H1 (cell line): ENCODE measurements around the gene COL8A2. TPM values are rescaled to one million over a fixed set of nuclear protein-coding genes. Genes with fewer than 3 reads are reported as not detected.

ENCODE experiments used
- CTCF ChIA-PET: fragments of 300-600 bp; sonication (Branson Sonifier 250); formaldehyde crosslinking; loops from one replicate; lab custom pipeline; 2021; ENCODE audit not compliant: partially characterized antibody; lab: Charles Lee
- POLR2A ChIA-PET: fragments of 300-600 bp; sonication (Branson Sonifier 250); formaldehyde crosslinking; loops from one replicate; lab custom pipeline; 2021; ENCODE audit warnings: inconsistent platforms; ENCODE audit not compliant: partially characterized antibody; lab: Charles Lee
- DNase-seq, 2 experiments: peaks; one replicate each; pipeline versions ENCODE4 v3.0.0 to v3.0.0-alpha.2; 2010 to 2022; ENCODE audit warnings: low spot score in 2 of 2, low read depth in 1 of 2, mixed read lengths in 1 of 2
- FAIRE-seq: peaks from 2 replicates; lab custom pipeline; 2011; peaks lifted over from hg19 to GRCh38; lab: Jason Lieb, UNC
- H2AFZ ChIP-seq: 2 replicates; pipeline ENCODE4 v1.8.1; 2012; ENCODE audit warnings: low read length, inconsistent platforms
- H2AK5ac ChIP-seq: 2 replicates; pipeline ENCODE4 v1.6.1; 2013; ENCODE audit warnings: low read depth, low read length
- H2BK120ac ChIP-seq: replicated peaks from 2 replicates; pipeline ENCODE3; 2013; ENCODE audit warnings: low read depth, low read length, inconsistent platforms
- H2BK12ac ChIP-seq: 2 replicates; pipeline ENCODE4 v1.6.1; 2013; ENCODE audit warnings: low read depth, low read length
- H2BK15ac ChIP-seq: 2 replicates; pipeline ENCODE4 v1.6.1; 2013; ENCODE audit warnings: low read length
- H2BK20ac ChIP-seq: 2 replicates; pipeline ENCODE4 v1.6.1; 2013; ENCODE audit warnings: low read length
- H2BK5ac ChIP-seq: 2 replicates; pipeline ENCODE4 v1.6.1; 2013; ENCODE audit warnings: low read depth, low read length
- H3K14ac ChIP-seq: 2 replicates; pipeline ENCODE4 v1.6.1; 2013; ENCODE audit warnings: inconsistent platforms; ENCODE audit not compliant: insufficient read length
- H3K18ac ChIP-seq: 2 replicates; pipeline ENCODE4 v1.6.1; 2013; ENCODE audit warnings: low read length; ENCODE audit errors: extremely low read depth
- H3K23ac ChIP-seq: 2 replicates; pipeline ENCODE4 v1.6.1; 2013; ENCODE audit warnings: inconsistent platforms; ENCODE audit not compliant: insufficient read length
- H3K23me2 ChIP-seq: 2 replicates; pipeline ENCODE4 v1.6.1; 2013; ENCODE audit warnings: low read depth, low read length
- H3K27ac ChIP-seq: 2 replicates; pipeline ENCODE4 v1.6.1; 2011; ENCODE audit warnings: low read depth, low read length, inconsistent platforms
- H3K27me3 ChIP-seq, 4 experiments: replicated peaks in 1 of 4; 1 replicate in 1 of 4; 2 replicates in 3 of 4; pipeline versions ENCODE4 v1.6.1 to v1.8.1; 2011 to 2013; ENCODE audit warnings: low read length in 3 of 4, mild to moderate bottlenecking in 3 of 4, inconsistent platforms in 2 of 4, mixed read lengths in 2 of 4, moderate library complexity in 1 of 4; ENCODE audit not compliant: control insufficient read depth in 3 of 4, insufficient read depth in 3 of 4; ENCODE audit errors: extremely low read depth in 1 of 4
- H3K36me3 ChIP-seq, 4 experiments: 2 replicates each; pipeline versions ENCODE4 v1.6.1 to v1.8.1; 2011 to 2013; ENCODE audit warnings: mild to moderate bottlenecking in 4 of 4, low read length in 3 of 4, moderate library complexity in 2 of 4, control low read depth in 1 of 4, inconsistent platforms in 1 of 4; ENCODE audit not compliant: insufficient read depth in 4 of 4, control insufficient read depth in 2 of 4
- H3K4ac ChIP-seq: replicated peaks from 2 replicates; pipeline ENCODE3; 2013; ENCODE audit warnings: low read length, low read depth, mixed read lengths, inconsistent platforms; ENCODE audit not compliant: insufficient read length
- H3K4me1 ChIP-seq, 4 experiments: replicated peaks in 1 of 4; 1 replicate in 1 of 4; 2 replicates in 3 of 4; pipeline versions ENCODE4 v1.6.1 to v1.8.1; 2011 to 2013; ENCODE audit warnings: low read length in 3 of 4, inconsistent platforms in 2 of 4, mixed read lengths in 1 of 4; ENCODE audit not compliant: insufficient read depth in 4 of 4, control insufficient read depth in 3 of 4
- H3K4me2 ChIP-seq, 2 experiments: 2 replicates each; pipeline versions ENCODE4 v1.6.1 to v1.8.1; 2011 to 2013; ENCODE audit warnings: low read depth in 2 of 2, low read length in 2 of 2, control low read depth in 1 of 2, inconsistent platforms in 1 of 2, mild to moderate bottlenecking in 1 of 2; ENCODE audit not compliant: insufficient read depth in 1 of 2
- H3K4me3 ChIP-seq, 4 experiments: fragments of 200-600, 300-600 bp in 1 of 4; sonication (generic), shearing (Covaris generic), sonication (Bioruptor Twin) in 1 of 4; 2 replicates each; pipeline versions ENCODE4 v1.5.1 to v1.8.1; 2011 to 2016; ENCODE audit warnings: low read length in 4 of 4, low read depth in 3 of 4, control low read depth in 2 of 4, inconsistent platforms in 2 of 4, mild to moderate bottlenecking in 2 of 4, mixed read lengths in 1 of 4, moderate library complexity in 1 of 4; ENCODE audit not compliant: insufficient read depth in 2 of 4; ENCODE audit errors: extremely low read depth in 1 of 4
- H3K56ac ChIP-seq: replicated peaks from 2 replicates; pipeline ENCODE3; 2013; ENCODE audit warnings: low read depth, mild to moderate bottlenecking, mixed read lengths, low read length, inconsistent platforms; ENCODE audit not compliant: insufficient read length
- H3K79me1 ChIP-seq: 2 replicates; pipeline ENCODE4 v1.6.1; 2013; ENCODE audit warnings: low read depth, low read length, control low read depth
- H3K79me2 ChIP-seq, 2 experiments: 2 replicates each; pipeline versions ENCODE4 v1.6.1 to v1.8.1; 2012 to 2013; ENCODE audit warnings: low read length in 2 of 2, mild to moderate bottlenecking in 2 of 2, inconsistent platforms in 1 of 2; ENCODE audit not compliant: insufficient read depth in 2 of 2, control insufficient read depth in 1 of 2
- H3K9ac ChIP-seq, 4 experiments: replicated peaks in 1 of 4; 1 replicate in 1 of 4; 2 replicates in 3 of 4; pipeline versions ENCODE4 v1.6.1 to v1.8.1; 2011 to 2013; ENCODE audit warnings: low read depth in 3 of 4, low read length in 3 of 4, control low read depth in 2 of 4, mild to moderate bottlenecking in 2 of 4, moderate library complexity in 2 of 4, inconsistent platforms in 1 of 4; ENCODE audit errors: extremely low read depth in 1 of 4
- H3K9me3 ChIP-seq, 2 experiments: 2 replicates each; pipeline versions ENCODE4 v1.6.1 to v1.8.1; 2012 to 2013; ENCODE audit warnings: mild to moderate bottlenecking in 2 of 2, moderate library complexity in 2 of 2, control low read depth in 1 of 2, inconsistent platforms in 1 of 2, low read depth in 1 of 2, low read length in 1 of 2, mixed read lengths in 1 of 2; ENCODE audit not compliant: insufficient read depth in 2 of 2
- H4K20me1 ChIP-seq, 2 experiments: replicated peaks in 1 of 2; 2 replicates each; pipeline versions ENCODE3 to v1.8.1; 2011 to 2013; ENCODE audit warnings: inconsistent platforms in 2 of 2, low read length in 2 of 2, mild to moderate bottlenecking in 1 of 2; ENCODE audit not compliant: insufficient read depth in 2 of 2, control insufficient read depth in 1 of 2
- H4K5ac ChIP-seq: 2 replicates; pipeline ENCODE4 v1.6.1; 2013; ENCODE audit warnings: low read length, low read depth, mixed read lengths, inconsistent platforms; ENCODE audit not compliant: insufficient read length
- H4K8ac ChIP-seq: 2 replicates; pipeline ENCODE4 v1.8.0; 2013; ENCODE audit warnings: mild to moderate bottlenecking, moderate library complexity, low read length, inconsistent platforms; ENCODE audit not compliant: insufficient read depth; ENCODE audit errors: extremely low read depth
- H4K91ac ChIP-seq: replicated peaks from 2 replicates; pipeline ENCODE3; 2013; ENCODE audit warnings: low read length, mixed read lengths, inconsistent platforms; ENCODE audit not compliant: insufficient read length
- ASH2L ChIP-seq: fragments of 200-600, 300-600 bp; sonication (generic); IDR thresholded peaks from one replicate; pipeline ENCODE4 v1.7.1; 2017; ENCODE audit warnings: low read length
- BCL11A ChIP-seq, 2 experiments: IDR thresholded peaks; one replicate each; pipeline ENCODE4 v1.6.1; 2011; ENCODE audit warnings: low read depth in 2 of 2, low read length in 2 of 2, mild to moderate bottlenecking in 2 of 2
- BRCA1 ChIP-seq: IDR thresholded peaks from 2 replicates; pipeline ENCODE4 v1.6.1; 2012; ENCODE audit warnings: low read depth, low read length, improper control_type of control experiment
- KDM5A ChIP-seq: fragments of 200-600 bp; IDR thresholded peaks from 2 replicates; pipeline ENCODE4 v1.7.1; 2012; ENCODE audit warnings: mild to moderate bottlenecking, low read length, inconsistent platforms, mixed read lengths
- MAX ChIP-seq: IDR thresholded peaks from 2 replicates; pipeline ENCODE4 v1.6.1; 2012; ENCODE audit warnings: inconsistent platforms
- RNF2 ChIP-seq: fragments of 200-900, 300-1000 bp; sonication (generic); IDR thresholded peaks from 2 replicates; pipeline ENCODE4 v1.7.1; 2016; ENCODE audit warnings: borderline replicate concordance, low read depth, mild to moderate bottlenecking, antibody characterized with exemption, low read length; ENCODE audit not compliant: poor library complexity, severe bottlenecking; ENCODE audit errors: missing control alignments
- SP1 ChIP-seq: IDR thresholded peaks from 2 replicates; pipeline ENCODE4 v1.6.1; 2011; ENCODE audit warnings: low read depth, low read length
- SP4 ChIP-seq: IDR thresholded peaks from 2 replicates; pipeline ENCODE4 v1.6.1; 2012; ENCODE audit warnings: low read length, inconsistent platforms
- TAF1 ChIP-seq: IDR thresholded peaks from 2 replicates; pipeline ENCODE4 v1.6.1; 2011; ENCODE audit warnings: mild to moderate bottlenecking, low read depth, low read length
- TAF7 ChIP-seq: optimal IDR thresholded peaks from 2 replicates; pipeline ENCODE3; 2011; ENCODE audit warnings: low read depth, mild to moderate bottlenecking, inconsistent platforms, low read length, moderate library complexity, borderline replicate concordance
- TCF12 ChIP-seq: IDR thresholded peaks from 2 replicates; pipeline ENCODE4 v1.6.1; 2011; ENCODE audit warnings: low read depth, mild to moderate bottlenecking, low read length
- YY1 ChIP-seq: IDR thresholded peaks from 2 replicates; pipeline ENCODE4 v1.6.1; 2011; ENCODE audit warnings: low read depth, mild to moderate bottlenecking, low read length
- WGBS, 2 experiments: shearing (Covaris generic) in 1 of 2; methylation state at CpG; one replicate each; pipeline versions ENCODE4 v1.1.6 to v1.1.7; 2013 to 2015; ENCODE audit warnings: low lambda C conversion rate in 2 of 2, mixed read lengths in 2 of 2, inconsistent platforms in 1 of 2, low coverage in 1 of 2, missing lambda C conversion rate in 1 of 2; ENCODE audit not compliant: insufficient replicate concordance in 2 of 2, insufficient coverage in 1 of 2, insufficient read length in 1 of 2; ENCODE audit errors: extremely low coverage in 1 of 2, missing lambda C conversion rate in 1 of 2; 5-methylcytosine and 5-hydroxymethylcytosine counted together
- polyA plus RNA-seq, 7 experiments: library from polyadenylated mRNA; depleted of rRNA in 3 of 7; stranded (reverse) in 5 of 7; unstranded in 2 of 7; fragments of >200 nt in 5 of 7; fragments of 200-250 nt in 2 of 7; gene quantifications; 1 replicate in 5 of 7; 2 replicates in 1 of 7; 4 replicates in 1 of 7; pipeline versions ENCODE4 v1.2.1 to v1.2.3, GENCODE V29; 2011 to 2013; ENCODE audit warnings: missing spikeins in 2 of 7, mixed read lengths in 2 of 7
- total RNA-seq: library from RNA; stranded (reverse); fragmentation: NEBNext Ultra II Directional; extraction: Animal tissue kit (Norgen Biotek cat#: 25700); gene quantifications from 2 replicates; pipeline ENCODE4 v1.2.1, GENCODE V29; 2021

COL8A2 gene
- total and polyA plus RNA-seq, 2 of the 8 experiments (the other 6 are each of a cell fraction or from before 2014, with no cell fraction given) = 2.1 to 2.8 TPM

GRCh38 chr1:36086529-36087232, 38.3 kb downstream of the COL8A2 start:
- Histone ChIP-seq H2BK15ac (no peak overlapping the region), H3K23me2 (peaks cover 13% of the 10 kb centered on the region; the same call in 1 of the 2 replicates), H3K4me2 (no peak overlapping the region), H2AFZ (no peak overlapping the region), H2BK12ac (no peak overlapping the region), H3K9ac (no peak overlapping the region), H2BK5ac (no peak overlapping the region), H3K36me3 (peaks cover 2 to 7% (median 5%) of the 10 kb centered on the region in 4 experiments; a peak in 5 of 8 replicates), H4K5ac (no peak overlapping the region), H4K91ac (no peak overlapping the region), H3K9me3 (no peaks in the 10 kb centered on the region), H2BK20ac (no peak overlapping the region), H3K79me2 (peaks cover 0 to 15% of the 10 kb centered on the region in 2 experiments; a peak in 2 of 4 replicates), H2AK5ac (no peak overlapping the region), H3K79me1 (peaks cover 5% of the 10 kb centered on the region; the same call in 1 of the 2 replicates), H3K56ac (no peak overlapping the region), H3K4ac (no peak overlapping the region), H4K20me1 (peaks cover 0 to 5% of the 10 kb centered on the region in 2 experiments), H3K14ac (no peak overlapping the region), H3K27ac (no peak overlapping the region), H2BK120ac (no peak overlapping the region), H4K8ac (peak overlapping the region; percentile 11; the same call in 1 of the 2 replicates), H3K4me3 (no peak overlapping the region), H3K23ac (no peak overlapping the region), H3K4me1 (peaks cover 0 to 18% (median 12%) of the 10 kb centered on the region in 4 experiments; a peak in 5 of 7 replicates), H3K18ac (no peak overlapping the region), H3K27me3 (peaks cover 0 to 3% (median 0%) of the 10 kb centered on the region in 4 experiments; a peak in 2 of 7 replicates)
- WGBS, 2 experiments = 86% methylated on average over 12 of the region's 12 CpGs; no CpG with 5 or more reads in 1 of the 2 experiments
- FAIRE-seq (no peak), DNase-seq (no peak)
- POLR2A ChIA-PET = interaction anchor here (0.6 to 2.4 kb wide), 7 partner anchors 9 to 237 kb away, joined by 3 to 9 read pairs (median 5); partner anchors contain the start of genes AGO3, EVA1B and MAP7D1
- CTCF ChIA-PET = interaction anchor here (0.6 to 4.0 kb wide), 15 partner anchors 10 to 155 kb away, joined by 3 to 38 read pairs (median 4); partner anchors contain the start of gene AGO3
- no peak for TF ChIP-seq TAF1
- TF ChIP-seq ASH2L = no peak
- no peak for TF ChIP-seq BRCA1
- no peak for TF ChIP-seq YY1
- no peak for TF ChIP-seq BCL11A (IDR thresholded peaks at IDR 0.05; ENCODE audit: low read depth in 2 of 2, low read length in 2 of 2)
- TF ChIP-seq MAX = no peak
- no peak for TF ChIP-seq KDM5A
- no peak for TF ChIP-seq TCF12
- TF ChIP-seq SP1 = no peak
- no peak for TF ChIP-seq SP4
- TF ChIP-seq RNF2 = no peak
- TF ChIP-seq TAF7 = no peak
